Tibial nerve (tissue), 4 donors: Measurements from ENCODE around the gene RAB36. TPM values are rescaled to one million over a fixed set of nuclear protein-coding genes. Genes with fewer than 3 reads are reported as not detected.
A peak's percentile ranks its signal among the peaks of the same experiment; 100 is the strongest.

Experiments used
- DNase-seq, 2 donors: peaks; one replicate each; pipeline ENCODE4 v3.0.0-alpha.2; 2019; ENCODE audit warnings: low spot score in 2 of 2
- H3K27ac ChIP-seq, 4 donors: fragments of 200-600 bp; sonication (generic) in 3 of 4; one replicate each; pipeline ENCODE4 v1.5.1; 2017 to 2019; ENCODE audit warnings: mild to moderate bottlenecking in 1 of 4
- H3K27me3 ChIP-seq, 2 donors: fragments of 200-600 bp; sonication (generic) in 1 of 2; one replicate each; pipeline versions ENCODE4 v1.5.1 to v1.6.0; 2017 to 2019
- H3K36me3 ChIP-seq, 3 donors: fragments of 200-600 bp; sonication (generic); one replicate each; pipeline ENCODE4 v1.5.1; 2018 to 2019
- H3K4me1 ChIP-seq, 4 donors: fragments of 200-600 bp; sonication (generic) in 3 of 4; one replicate each; pipeline ENCODE4 v1.5.1; 2017 to 2019
- H3K4me3 ChIP-seq, 4 donors: fragments of 200-600 bp; sonication (generic) in 3 of 4; one replicate each; pipeline ENCODE4 v1.5.1; 2017 to 2019; ENCODE audit warnings: mild to moderate bottlenecking in 1 of 4, moderate library complexity in 1 of 4
- H3K9me3 ChIP-seq, 4 donors: fragments of 200-600 bp; sonication (generic) in 3 of 4; one replicate each; pipeline ENCODE4 v1.5.1; 2017 to 2019
- CTCF ChIP-seq, 5 experiments: fragments of 200-600 bp in 3 of 5; fragments of 450-650 bp in 2 of 5; sonication (generic) in 3 of 5; IDR thresholded peaks; one replicate each; pipeline ENCODE4 v1.5.1; 2016 to 2019; ENCODE audit warnings: antibody characterized with exemption in 5 of 5, mild to moderate bottlenecking in 3 of 5, moderate library complexity in 2 of 5
- EP300 ChIP-seq, 2 donors: sonication (generic); formaldehyde crosslinking; IDR thresholded peaks; one replicate each; pipeline ENCODE4 v1.6.1; 2017; ENCODE audit warnings: antibody characterized with exemption in 2 of 2, mild to moderate bottlenecking in 1 of 2
- POLR2A ChIP-seq, 2 donors: fragments of 450-650 bp; IDR thresholded peaks; one replicate each; pipeline ENCODE4 v1.6.1; 2017; ENCODE audit warnings: antibody characterized with exemption in 2 of 2, mild to moderate bottlenecking in 2 of 2, moderate library complexity in 2 of 2
- WGBS, 2 donors: methylation state at CpG; one replicate each; pipeline ENCODE4 v1.1.5; 2018; 5-methylcytosine and 5-hydroxymethylcytosine counted together
- small RNA-seq: library from RNA; depleted of rRNA; stranded (forward); fragments of <200 nt; gene quantifications from one replicate; pipeline ENCODE3, GENCODE V24; 2016
- total RNA-seq, 4 donors: library from RNA; depleted of rRNA; stranded (reverse); fragments of >200 nt; gene quantifications; one replicate each; pipeline ENCODE4 v1.1.0, GENCODE V29; 2016

Gene RAB36
- total RNA-seq, 4 donors from 2014 or later: 4.9 to 7.5 (median 6.1) TPM

- DNase-seq: no peak
- Histone ChIP-seq H3K27ac (no peak overlapping the region), H3K36me3 (no peaks in the 10 kb centered on the region), H3K4me1 (peaks cover 0 to 56% (median 3%) of the 10 kb centered on the region in 4 donors), H3K27me3 (no peaks in the 10 kb centered on the region), H3K4me3 (no peak overlapping the region), H3K9me3 (no peaks in the 10 kb centered on the region)
- TF ChIP-seq EP300 (IDR thresholded peaks at IDR 0.05) (no peak), POLR2A (IDR thresholded peaks at IDR 0.05) (no peak), CTCF (IDR thresholded peaks at IDR 0.05) (no peak)
- 97% methylated on average over 3 of the region's 3 CpGs for WGBS, 2 donors
Measured at GRCh38 chr22:23211622-23212021, 66.3 kb downstream of the RAB36 start.

DNA sequence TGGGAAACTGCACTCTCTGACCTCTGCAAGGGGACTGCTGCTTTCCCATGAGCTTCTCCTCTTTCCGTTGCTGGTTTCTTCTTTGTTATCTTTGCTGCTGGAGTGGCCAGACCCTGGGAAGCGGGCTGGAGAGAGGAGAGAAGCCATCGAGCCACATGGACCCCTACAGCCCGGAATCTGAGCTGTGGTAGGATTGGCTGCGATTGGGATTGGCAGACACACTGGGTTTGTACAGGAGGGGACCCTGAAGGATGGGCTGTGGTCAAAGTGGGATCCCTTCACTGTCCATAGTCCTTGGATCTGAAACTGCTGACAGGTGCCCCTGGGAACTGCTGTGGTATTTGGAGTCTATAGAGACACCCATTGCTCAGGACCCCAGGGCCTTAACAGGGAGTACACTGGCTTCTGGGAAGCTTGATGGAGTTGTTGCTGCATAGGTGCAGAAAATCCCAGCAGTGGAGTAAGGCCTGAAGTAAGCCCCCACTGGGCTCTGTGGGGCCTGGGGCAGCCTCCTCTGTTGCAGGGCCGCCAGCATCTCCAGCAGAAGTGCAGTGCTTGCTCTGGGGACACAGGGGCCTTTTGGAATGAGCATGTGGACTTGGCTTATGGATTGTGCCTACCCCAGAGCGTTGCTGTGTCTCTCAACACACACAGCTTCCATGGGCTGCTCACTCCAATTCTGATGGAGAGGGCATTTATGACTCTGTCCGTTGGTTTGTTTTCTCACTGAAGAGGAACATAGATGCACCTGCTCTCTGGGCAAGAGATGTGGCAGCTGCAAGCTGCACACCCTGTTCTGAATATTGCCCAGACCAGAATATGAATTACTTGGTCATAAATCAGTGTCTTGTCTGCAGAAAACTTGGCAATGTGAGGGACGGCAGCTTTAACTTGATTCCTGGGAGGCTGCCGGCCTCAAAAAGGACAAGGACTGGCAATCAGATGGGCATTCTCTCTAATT lies 67.1 kb downstream of the RAB36 start:
- Histone ChIP-seq H3K36me3 (no peaks in the 10 kb centered on the region), H3K4me1 (peaks cover 0 to 64% (median 9%) of the 10 kb centered on the region in 4 donors), H3K27ac (no peak overlapping the region), H3K4me3 (no peak overlapping the region), H3K27me3 (no peaks in the 10 kb centered on the region), H3K9me3 (no peaks in the 10 kb centered on the region)
- TF ChIP-seq CTCF (IDR thresholded peaks at IDR 0.05) (no peak), POLR2A (IDR thresholded peaks at IDR 0.05) (no peak), EP300 (IDR thresholded peaks at IDR 0.05) (no peak)
- 78 to 80% methylated on average over 10 of the region's 10 CpGs for WGBS, 2 donors
- DNase-seq: no peak

DNA sequence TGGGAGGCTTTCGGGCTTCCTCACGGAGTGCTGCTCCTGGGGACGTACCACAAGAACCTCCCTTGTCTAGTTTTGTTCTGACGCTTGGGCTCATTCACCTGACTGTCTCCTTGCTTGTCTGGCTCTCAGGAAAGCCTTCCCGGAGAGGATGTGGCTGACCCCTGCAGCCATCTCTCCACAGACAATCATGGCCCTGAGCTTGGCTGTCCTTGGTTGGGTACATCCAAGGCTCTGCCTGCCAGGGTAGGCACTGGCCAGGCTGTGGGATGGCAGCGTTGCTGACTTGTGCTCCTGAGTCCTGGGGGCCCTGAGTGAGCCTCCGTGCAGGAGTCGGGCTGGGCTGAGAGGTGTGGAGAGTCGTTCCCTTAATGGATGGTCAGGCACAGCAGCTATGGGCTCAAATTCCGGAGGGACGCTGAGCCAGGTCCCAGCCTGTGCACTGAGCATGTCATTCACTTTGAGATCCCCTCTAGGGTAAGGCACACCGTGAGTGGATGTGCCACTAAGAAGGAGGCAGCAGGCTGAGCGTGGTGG lies 67.8 kb downstream of the RAB36 start:
- Histone ChIP-seq H3K27me3 (no peaks in the 10 kb centered on the region), H3K4me1 (peaks cover 0 to 71% (median 16%) of the 10 kb centered on the region in 4 donors), H3K36me3 (no peaks in the 10 kb centered on the region), H3K27ac (no peak overlapping the region), H3K4me3 (no peak overlapping the region), H3K9me3 (no peaks in the 10 kb centered on the region)
- 90 to 95% methylated on average over 12 to 13 of the region's 13 CpGs for WGBS, 2 donors
- TF ChIP-seq POLR2A (IDR thresholded peaks at IDR 0.05) (no peak), CTCF (IDR thresholded peaks at IDR 0.05) (no peak), EP300 (IDR thresholded peaks at IDR 0.05) (no peak)
- DNase-seq: no peak

GRCh38 chr22:23213581-23214334 lies 68.5 kb downstream of the RAB36 start:
- 64 to 65% methylated on average over 11 of the region's 11 CpGs for WGBS, 2 donors
- no peak for DNase-seq

More at GRCh38 chr22:23213581-23214334, 68.5 kb downstream of the RAB36 start:
- Histone ChIP-seq H3K4me3 (no peak overlapping the region), H3K27me3 (no peaks in the 10 kb centered on the region), H3K4me1 (peaks cover 0 to 78% (median 22%) of the 10 kb centered on the region in 4 donors), H3K36me3 (no peaks in the 10 kb centered on the region), H3K27ac (peak overlapping the region in 2 of 4 donors; percentile 37 to 62), H3K9me3 (no peaks in the 10 kb centered on the region)
- TF ChIP-seq CTCF (IDR thresholded peaks at IDR 0.05) (no peak), EP300 (IDR thresholded peaks at IDR 0.05) (peak in 1 of 2 donors; percentile 20), POLR2A (IDR thresholded peaks at IDR 0.05) (no peak)

Small RNA genes within 50 kb of the gene (small RNA-seq; reads per million reads assigned to genes)
- gene BCRP8 (not detected), gene RF00017 (not detected), gene RF00066 (not detected)

Other genes with a start within 250 kb of the RAB36 start
- 10 to 100 TPM; 14.1 to 20.1 (median 18.0) TPM for gene GNAZ, start 75.0 kb upstream of the RAB36 start, total RNA-seq
- gene RSPH14, start 3.5 kb upstream of the RAB36 start, total RNA-seq: under 1 TPM in 1 of 4 donors, not detected in 3; 0.63 TPM
- gene BCR, start 35.0 kb downstream of the RAB36 start, total RNA-seq: 100 to 1,000 TPM in 3 of 4 donors, 10 to 100 TPM in 1; 99.0 to 174 (median 120) TPM